Mucosa of stomach (tissue), 1 donor: ENCODE data around the gene LILRA5.

ENCODE experiments used
- H3K27me3 ChIP-seq: one replicate; pipeline ENCODE4 v1.7.0; 2013; ENCODE audit warnings: mild to moderate bottlenecking, low read length; ENCODE audit not compliant: control insufficient read depth, insufficient read depth
- H3K36me3 ChIP-seq: one replicate; pipeline ENCODE4 v1.7.0; 2013; ENCODE audit warnings: low read length; ENCODE audit not compliant: control insufficient read depth, insufficient read depth
- H3K4me1 ChIP-seq: one replicate; pipeline ENCODE4 v1.7.0; 2013; ENCODE audit warnings: mild to moderate bottlenecking, low read length; ENCODE audit not compliant: control insufficient read depth, insufficient read depth
- H3K4me3 ChIP-seq: one replicate; pipeline ENCODE4 v1.7.0; 2013; ENCODE audit warnings: low read length
- H3K9ac ChIP-seq: one replicate; pipeline ENCODE4 v1.7.0; 2013; ENCODE audit warnings: mild to moderate bottlenecking, low read length, moderate library complexity
- H3K9me3 ChIP-seq: one replicate; pipeline ENCODE4 v1.7.0; 2013; ENCODE audit warnings: mild to moderate bottlenecking, low read length, moderate library complexity; ENCODE audit not compliant: control insufficient read depth
- donor health status: Pancreatic carcinoma.

The LILRA5 gene

GRCh38 chr19:54315956-54316355, 3.0 kb upstream of the LILRA5 start:
- no peaks in the 10 kb centered on the region for H3K9me3 ChIP-seq
- no peak overlapping the region for H3K9ac ChIP-seq
- H3K4me3 ChIP-seq, result no peak overlapping the region
- H3K27me3 ChIP-seq, result peaks cover 4% of the 10 kb centered on the region
- H3K4me1 ChIP-seq, result no peaks in the 10 kb centered on the region
- no peaks in the 10 kb centered on the region for H3K36me3 ChIP-seq

GRCh38 chr19:54312011-54312410, 955 bp downstream of the LILRA5 start:
- no peak overlapping the region for H3K9ac ChIP-seq
- no peaks in the 10 kb centered on the region for H3K36me3 ChIP-seq
- H3K9me3 ChIP-seq, result no peaks in the 10 kb centered on the region
- H3K4me3 ChIP-seq, result no peak overlapping the region
- no peaks in the 10 kb centered on the region for H3K4me1 ChIP-seq
- H3K27me3 ChIP-seq, result no peaks in the 10 kb centered on the region

DNA sequence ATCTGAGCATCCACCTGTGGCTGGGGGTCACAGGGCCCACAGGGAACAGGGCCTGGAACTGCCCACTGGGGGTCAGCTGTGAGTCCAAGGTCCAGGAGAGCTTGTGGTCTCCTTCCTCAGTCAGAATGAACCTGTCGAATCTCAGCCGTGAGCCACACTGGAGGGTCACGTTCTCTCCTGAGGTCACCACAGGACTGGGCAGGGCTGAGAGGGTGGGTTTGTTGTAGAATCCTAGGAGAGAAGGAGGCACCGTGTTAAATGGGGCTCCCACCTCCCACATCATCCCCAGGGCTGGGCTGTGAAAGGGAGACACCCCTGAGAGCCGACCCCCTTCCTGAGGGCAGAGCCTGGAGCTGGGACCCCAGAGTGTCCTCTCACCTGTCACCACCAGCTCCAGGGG, 1.5 kb downstream of the LILRA5 start:
- Histone ChIP-seq H3K4me1 (no peaks in the 10 kb centered on the region), H3K9me3 (no peaks in the 10 kb centered on the region), H3K9ac (no peak overlapping the region), H3K36me3 (no peaks in the 10 kb centered on the region), H3K27me3 (no peaks in the 10 kb centered on the region), H3K4me3 (no peak overlapping the region)

GRCh38 chr19:54310543-54310942, 2.4 kb downstream of the LILRA5 start:
- H3K9me3 ChIP-seq, result no peaks in the 10 kb centered on the region
- no peak overlapping the region for H3K9ac ChIP-seq
- no peaks in the 10 kb centered on the region for H3K27me3 ChIP-seq
- H3K4me1 ChIP-seq, result no peaks in the 10 kb centered on the region
- no peak overlapping the region for H3K4me3 ChIP-seq
- no peaks in the 10 kb centered on the region for H3K36me3 ChIP-seq

- Histone ChIP-seq H3K4me1 (no peaks in the 10 kb centered on the region), H3K36me3 (no peaks in the 10 kb centered on the region), H3K27me3 (no peaks in the 10 kb centered on the region), H3K4me3 (no peak overlapping the region), H3K9me3 (no peaks in the 10 kb centered on the region), H3K9ac (no peak overlapping the region)
These were observed 3.2 kb downstream of the LILRA5 start for GRCh38 chr19:54309811-54310210.

DNA sequence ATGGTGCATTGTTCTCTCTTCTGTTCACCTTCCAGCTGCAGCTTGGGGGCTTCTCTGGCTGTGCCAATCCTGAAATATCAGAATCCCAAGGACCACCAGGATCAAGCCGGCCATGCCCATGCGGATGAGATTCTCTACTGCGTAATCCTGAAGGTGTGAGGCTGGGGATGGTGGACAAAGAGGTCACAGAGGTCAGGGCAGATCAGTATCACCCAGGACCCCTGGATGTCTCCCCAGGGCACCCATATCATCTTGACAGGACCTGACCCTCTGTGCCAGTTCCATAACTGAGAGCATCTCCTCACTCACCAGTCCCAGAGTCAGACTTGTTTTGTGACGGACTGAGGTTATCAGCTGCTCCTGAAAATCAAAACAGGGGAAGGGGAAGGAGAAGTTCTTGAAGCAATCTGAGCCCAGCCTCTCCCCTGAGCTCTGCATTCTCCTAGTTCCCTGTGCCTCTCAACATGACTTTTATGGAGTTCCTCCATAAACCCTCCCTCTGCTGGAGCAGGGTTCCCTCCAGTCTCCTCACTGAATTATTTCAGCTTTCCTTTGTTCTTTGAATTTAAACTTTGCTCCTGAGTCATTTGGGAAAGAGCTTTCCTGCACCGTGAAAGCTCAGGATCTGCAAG, 5.5 kb downstream of the LILRA5 start:
- Histone ChIP-seq H3K4me1 (no peaks in the 10 kb centered on the region), H3K9ac (no peak overlapping the region), H3K4me3 (no peak overlapping the region), H3K36me3 (no peaks in the 10 kb centered on the region), H3K27me3 (no peaks in the 10 kb centered on the region), H3K9me3 (no peaks in the 10 kb centered on the region)

GRCh38 chr19:54305141-54305540, 7.8 kb downstream of the LILRA5 start:
- H3K4me1 ChIP-seq, result no peaks in the 10 kb centered on the region
- no peak overlapping the region for H3K9ac ChIP-seq
- H3K27me3 ChIP-seq, result no peaks in the 10 kb centered on the region

GRCh38 chr19:54302257-54302656, 10.7 kb downstream of the LILRA5 start:
- no peaks in the 10 kb centered on the region for H3K4me1 ChIP-seq
- H3K4me3 ChIP-seq, result no peak overlapping the region
- H3K36me3 ChIP-seq, result no peaks in the 10 kb centered on the region
- H3K9ac ChIP-seq, result no peak overlapping the region
- no peaks in the 10 kb centered on the region for H3K27me3 ChIP-seq
- H3K9me3 ChIP-seq, result no peaks in the 10 kb centered on the region

More at GRCh38 chr19:54305141-54305540, 7.8 kb downstream of the LILRA5 start:
- Histone ChIP-seq H3K9me3 (no peaks in the 10 kb centered on the region), H3K36me3 (no peaks in the 10 kb centered on the region), H3K4me3 (no peak overlapping the region)

GRCh38 chr19:54299515-54299914, 13.5 kb downstream of the LILRA5 start:
- no peaks in the 10 kb centered on the region for H3K9me3 ChIP-seq
- no peak overlapping the region for H3K4me3 ChIP-seq
- H3K36me3 ChIP-seq, result no peaks in the 10 kb centered on the region
- no peaks in the 10 kb centered on the region for H3K4me1 ChIP-seq
- no peak overlapping the region for H3K9ac ChIP-seq
- H3K27me3 ChIP-seq, result no peaks in the 10 kb centered on the region

DNA sequence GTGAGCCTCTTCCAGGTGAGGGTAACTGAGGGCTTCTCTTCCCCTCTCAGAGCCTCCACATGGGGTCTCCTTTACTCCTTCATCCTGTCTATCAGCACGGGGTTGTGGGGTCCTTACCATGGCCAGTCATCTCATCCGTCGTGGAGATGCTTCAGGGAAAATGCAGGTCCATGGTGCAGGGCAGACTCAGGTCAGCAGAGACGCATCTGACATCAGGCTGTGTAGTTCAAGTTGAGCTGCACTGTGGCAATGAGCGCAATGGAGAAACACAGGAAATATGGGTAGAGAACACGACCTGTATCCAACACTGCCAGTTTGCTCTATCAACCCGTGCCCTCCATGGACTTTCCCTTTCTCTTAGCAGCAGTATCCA, 13.9 kb downstream of the LILRA5 start:
- no peaks in the 10 kb centered on the region for H3K4me1 ChIP-seq
- H3K4me3 ChIP-seq, result no peak overlapping the region
- no peak overlapping the region for H3K9ac ChIP-seq
- H3K9me3 ChIP-seq, result no peaks in the 10 kb centered on the region
- H3K27me3 ChIP-seq, result no peaks in the 10 kb centered on the region
- H3K36me3 ChIP-seq, result no peaks in the 10 kb centered on the region

DNA sequence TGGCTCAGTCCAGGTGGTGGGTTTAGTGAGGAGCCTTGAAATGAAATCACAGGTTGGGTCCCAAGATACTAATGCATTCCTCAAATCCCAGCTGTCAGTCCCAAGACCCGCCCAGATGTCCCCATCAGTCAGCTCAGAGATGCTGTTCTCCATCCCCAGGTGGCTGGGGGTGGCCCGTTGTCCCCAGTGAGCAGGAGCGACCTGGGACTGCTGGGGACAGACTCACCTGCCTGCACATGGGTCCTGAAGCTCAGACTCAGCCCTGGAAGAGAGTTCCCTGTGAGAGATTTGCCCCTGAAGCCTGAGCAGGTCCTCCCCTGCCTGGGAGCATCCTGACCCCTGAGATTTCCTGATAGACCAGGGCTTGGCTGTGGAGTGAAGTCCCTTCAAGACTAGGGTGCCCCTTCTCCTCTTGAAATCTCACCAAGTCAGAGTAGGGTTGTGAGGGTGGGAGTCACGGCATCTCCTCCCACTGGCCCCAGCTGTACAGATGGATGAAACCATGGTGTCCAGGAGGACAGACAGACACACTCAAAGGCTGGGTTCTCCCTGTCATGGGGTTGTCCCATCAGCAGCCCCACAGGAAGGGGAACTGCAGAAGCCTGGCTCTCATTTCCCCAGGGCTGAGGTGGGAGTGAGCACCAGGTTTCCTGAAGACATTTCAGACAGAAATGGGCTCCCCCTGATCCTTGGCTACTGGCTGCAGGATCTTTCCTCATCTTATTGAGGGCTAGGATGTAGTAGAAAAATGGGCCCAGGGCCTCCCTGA, 14.4 kb downstream of the LILRA5 start:
- Histone ChIP-seq H3K4me1 (no peaks in the 10 kb centered on the region), H3K4me3 (no peak overlapping the region), H3K36me3 (no peaks in the 10 kb centered on the region), H3K9ac (no peak overlapping the region), H3K9me3 (no peaks in the 10 kb centered on the region), H3K27me3 (no peaks in the 10 kb centered on the region)

- Histone ChIP-seq H3K27me3 (no peaks in the 10 kb centered on the region), H3K9me3 (no peaks in the 10 kb centered on the region)
These were observed 15.1 kb downstream of the LILRA5 start for GRCh38 chr19:54297759-54298305.

More at GRCh38 chr19:54297759-54298305, 15.1 kb downstream of the LILRA5 start:
- no peak overlapping the region for H3K9ac ChIP-seq
- no peaks in the 10 kb centered on the region for H3K36me3 ChIP-seq
- no peak overlapping the region for H3K4me3 ChIP-seq
- no peaks in the 10 kb centered on the region for H3K4me1 ChIP-seq
